Astrocyte (in vitro differentiated cells and primary cell): ENCODE measurements around the gene RIPOR2.

Source experiments
- CTCF ChIP-seq: IDR thresholded peaks from 2 replicates; pipeline ENCODE4 v1.5.1; 2011; ENCODE audit warnings: low read depth, mild to moderate bottlenecking, inconsistent platforms, low read length, moderate library complexity; ENCODE audit not compliant: insufficient read depth
- EZH2 ChIP-seq: IDR thresholded peaks from 2 replicates; pipeline ENCODE4 v1.6.1; 2012; ENCODE audit warnings: mild to moderate bottlenecking, low read length, inconsistent platforms; ENCODE audit not compliant: insufficient read depth

- TF ChIP-seq EZH2: no peak
- TF ChIP-seq CTCF: no peak
Measured at GRCh38 chr6:24915641-24916040, 20.1 kb downstream of the RIPOR2 start.
